Prostate gland (tissue), 2 donors: ENCODE results near the gene PCDHAC2. TPM values are rescaled to one million over a fixed set of nuclear protein-coding genes. Genes with fewer than 3 reads are reported as not detected.
A peak's percentile ranks its signal among the peaks of the same experiment; 100 is the strongest.

ENCODE experiments used
- DNase-seq: peaks from one replicate; pipeline ENCODE4 v3.0.0-alpha.2; 2019; ENCODE audit warnings: low spot score
- H3K27ac ChIP-seq, 2 donors: fragments of 200-600 bp; sonication (generic); 2 replicates each; pipeline ENCODE4 v1.5.1; 2017 to 2019
- H3K27me3 ChIP-seq: fragments of 200-600 bp; sonication (generic); replicated peaks from 2 replicates; pipeline ENCODE4 v1.5.1; 2019; ENCODE audit not compliant: insufficient read depth
- H3K36me3 ChIP-seq, 2 donors: fragments of 200-600 bp; sonication (generic); 1 replicate in 1 of 2; 2 replicates in 1 of 2; pipeline versions ENCODE4 v1.5.1 to v1.8.1; 2017 to 2019
- H3K4me1 ChIP-seq: fragments of 200-600 bp; sonication (generic); replicated peaks from 2 replicates; pipeline ENCODE4 v1.5.1; 2019
- H3K4me3 ChIP-seq, 2 donors: fragments of 200-600 bp; sonication (generic); 2 replicates each; pipeline ENCODE4 v1.5.1; 2017 to 2019
- H3K9me3 ChIP-seq: fragments of 200-600 bp; sonication (generic); 2 replicates; pipeline ENCODE4 v1.5.1; 2017
- CTCF ChIP-seq, 4 experiments: fragments of 200-600 bp in 2 of 4; fragments of 450-650 bp in 2 of 4; sonication (generic) in 2 of 4; IDR thresholded peaks; 1 replicate in 3 of 4; 2 replicates in 1 of 4; pipeline ENCODE4 v1.5.1; 2016 to 2019; ENCODE audit warnings: antibody characterized with exemption in 4 of 4, mild to moderate bottlenecking in 2 of 4, moderate library complexity in 2 of 4
- POLR2A ChIP-seq: fragments of 450-650 bp; IDR thresholded peaks from one replicate; pipeline ENCODE4 v1.6.1; 2016; ENCODE audit warnings: antibody characterized with exemption, mild to moderate bottlenecking
- POLR2AphosphoS5 ChIP-seq: sonication (generic); formaldehyde crosslinking; IDR thresholded peaks from one replicate; pipeline ENCODE4 v1.6.1; 2017; ENCODE audit warnings: antibody characterized with exemption
- WGBS: methylation state at CpG from one replicate; pipeline ENCODE4 v1.1.5; 2018; 5-methylcytosine and 5-hydroxymethylcytosine counted together
- intact Hi-C: fragments of 100-400 bp; cut with DNase I; formaldehyde crosslinking; loops from one replicate; pipeline ENCODE4 v1.14.2; 2022
- total RNA-seq, 2 donors: library from RNA; depleted of rRNA; stranded (reverse); fragments of >200 nt; gene quantifications; one replicate each; pipeline ENCODE4 v1.1.0, GENCODE V29; 2016

PCDHAC2 gene
- total RNA-seq, 2 donors from 2014 or later: 6.8 to 11.6 TPM

- TF ChIP-seq POLR2A (no peak), POLR2AphosphoS5 (no peak), CTCF (IDR thresholded peaks at IDR 0.05) (no peak)
- 41% methylated on average over 2 of the region's 2 CpGs for WGBS
- no peak overlapping the region for H3K27ac ChIP-seq
- no peak overlapping the region for H3K4me3 ChIP-seq
- no peaks in the 10 kb centered on the region for H3K36me3 ChIP-seq
- intact Hi-C loops: no loop called here
- no peaks in the 10 kb centered on the region for H3K4me1 ChIP-seq
- no peaks in the 10 kb centered on the region for H3K27me3 ChIP-seq
- no peaks in the 10 kb centered on the region for H3K9me3 ChIP-seq
- DNase-seq: no peak
These were observed 13.0 kb upstream of the PCDHAC2 start for GRCh38 chr5:140953234-140953633.

GRCh38 chr5:140962190-140962589 is 4.1 kb upstream of the PCDHAC2 start:
- 83% methylated on average over 1 of the region's 1 CpG for WGBS
- no peaks in the 10 kb centered on the region for H3K36me3 ChIP-seq
- no peak overlapping the region for H3K4me3 ChIP-seq
- no peak for DNase-seq
- intact Hi-C loops: no loop called here
- no peaks in the 10 kb centered on the region for H3K27me3 ChIP-seq
- H3K27ac ChIP-seq: no peak overlapping the region
- H3K9me3 ChIP-seq: no peaks in the 10 kb centered on the region
- peaks cover 2% of the 10 kb centered on the region for H3K4me1 ChIP-seq
- no peak for TF ChIP-seq POLR2A
- no peak for TF ChIP-seq CTCF (IDR thresholded peaks at IDR 0.05)
- TF ChIP-seq POLR2AphosphoS5: no peak

GRCh38 chr5:140964356-140964755 is 1.9 kb upstream of the PCDHAC2 start:
- Histone ChIP-seq H3K4me1 (peaks cover 2% of the 10 kb centered on the region), H3K27ac (no peak overlapping the region)
- TF ChIP-seq POLR2A (no peak), CTCF (IDR thresholded peaks at IDR 0.05) (no peak), POLR2AphosphoS5 (no peak)

GRCh38 chr5:140965905-140966292 is 377 bp upstream of the PCDHAC2 start:
- Histone ChIP-seq H3K27me3 (no peaks in the 10 kb centered on the region), H3K4me3 (peak overlapping the region; percentile 38 to 41), H3K4me1 (peaks cover 2% of the 10 kb centered on the region), H3K36me3 (no peaks in the 10 kb centered on the region), H3K27ac (no peak overlapping the region), H3K9me3 (no peaks in the 10 kb centered on the region)
- intact Hi-C loops: no loop called here
- TF ChIP-seq CTCF (IDR thresholded peaks at IDR 0.05) (no peak), POLR2AphosphoS5 (no peak), POLR2A (no peak)
- WGBS: 2% methylated on average over 9 of the region's 9 CpGs
- DNase-seq: no peak

More at GRCh38 chr5:140964356-140964755, 1.9 kb upstream of the PCDHAC2 start:
- no peak overlapping the region for H3K4me3 ChIP-seq
- H3K9me3 ChIP-seq: no peaks in the 10 kb centered on the region
- no peaks in the 10 kb centered on the region for H3K36me3 ChIP-seq
- H3K27me3 ChIP-seq: no peaks in the 10 kb centered on the region
- intact Hi-C loops: no loop called here
- no peak for DNase-seq
- 77% methylated on average over 3 of the region's 3 CpGs for WGBS

- TF ChIP-seq CTCF (IDR thresholded peaks at IDR 0.05) (no peak), POLR2AphosphoS5 (no peak), POLR2A (no peak)
- no peak for DNase-seq
- intact Hi-C loops: no loop called here
- WGBS: 30% methylated on average over 33 of the region's 34 CpGs
- H3K4me3 ChIP-seq: peak overlapping the region in 1 of 2 donors; percentile 38
- H3K36me3 ChIP-seq: no peaks in the 10 kb centered on the region
- no peaks in the 10 kb centered on the region for H3K9me3 ChIP-seq
- H3K4me1 ChIP-seq: peaks cover 2% of the 10 kb centered on the region
- H3K27me3 ChIP-seq: no peaks in the 10 kb centered on the region
- H3K27ac ChIP-seq: no peak overlapping the region
These were observed 1.1 kb downstream of the PCDHAC2 start for GRCh38 chr5:140967226-140967893.
